HFFc6 (cell line): ENCODE results near the gene ACCS. TPM values are rescaled to one million over a fixed set of nuclear protein-coding genes. Genes with fewer than 3 reads are reported as not detected.

Experiments
- DNase-seq: peaks from one replicate; pipeline ENCODE4 v3.0.0-alpha.2; 2018
- H3K27ac Mint-ChIP-seq: 2 replicates; pipeline ENCODE4 v1.8.0; 2020; ENCODE audit warnings: mild to moderate bottlenecking, mixed read lengths
- H3K27me3 Mint-ChIP-seq: 2 replicates; pipeline ENCODE4 v1.8.0; 2021; ENCODE audit warnings: mild to moderate bottlenecking, moderate library complexity, mixed read lengths; ENCODE audit not compliant: insufficient read depth
- H3K36me3 Mint-ChIP-seq: 2 replicates; pipeline ENCODE4 v1.8.0; 2021; ENCODE audit warnings: low read depth, mixed read lengths
- H3K4me1 Mint-ChIP-seq: 2 replicates; pipeline ENCODE4 v1.8.0; 2020; ENCODE audit warnings: low read depth, mixed read lengths
- H3K4me3 Mint-ChIP-seq: 2 replicates; pipeline ENCODE4 v1.8.0; 2020; ENCODE audit warnings: mild to moderate bottlenecking, moderate library complexity, mixed read lengths
- H3K9me3 Mint-ChIP-seq: 2 replicates; pipeline ENCODE4 v1.8.0; 2020; ENCODE audit warnings: mild to moderate bottlenecking, mixed read lengths
- CTCF ChIP-seq: fragments of 200-600 bp; sonication (generic); IDR thresholded peaks from 2 replicates; pipeline ENCODE4 v1.5.0; 2021; ENCODE audit warnings: antibody characterized with exemption, mild to moderate bottlenecking
- total RNA-seq, 6 experiments: library from RNA; stranded (reverse); fragmentation: NEBNext Ultra II Directional; extraction: Animal tissue kit (Norgen Biotek cat#: 25700); gene quantifications; 2 replicates in 1 of 6; 3 replicates in 5 of 6; pipeline ENCODE4 v1.2.3, GENCODE V29; 2021

The ACCS gene
- total RNA-seq, 6 experiments from 2014 or later = 3.9 to 5.4 (median 4.8) TPM

GRCh38 chr11:44096360-44097185 lies 30.5 kb downstream of the ACCS start:
- TF ChIP-seq CTCF = no peak
- Mint-ChIP-seq H3K27me3 (peaks cover 8% of the 10 kb centered on the region), H3K36me3 (no peaks in the 10 kb centered on the region), H3K9me3 (no peaks in the 10 kb centered on the region), H3K27ac (peak overlapping the region; percentile 55), H3K4me1 (peaks cover 34% of the 10 kb centered on the region), H3K4me3 (peak overlapping the region; percentile 92)
- peak; percentile 35 for DNase-seq

GRCh38 chr11:44097821-44098220 lies 31.8 kb downstream of the ACCS start:
- DNase-seq = no peak
- no peaks in the 10 kb centered on the region for H3K9me3 Mint-ChIP-seq
- H3K4me1 Mint-ChIP-seq = peaks cover 34% of the 10 kb centered on the region
- TF ChIP-seq CTCF = no peak
- peaks cover 2% of the 10 kb centered on the region for H3K27me3 Mint-ChIP-seq
- no peak overlapping the region for H3K27ac Mint-ChIP-seq
- H3K36me3 Mint-ChIP-seq = no peaks in the 10 kb centered on the region
- no peak overlapping the region for H3K4me3 Mint-ChIP-seq

GRCh38 chr11:44101098-44101497 lies 35.0 kb downstream of the ACCS start:
- no peaks in the 10 kb centered on the region for H3K36me3 Mint-ChIP-seq
- H3K9me3 Mint-ChIP-seq = no peaks in the 10 kb centered on the region
- H3K27me3 Mint-ChIP-seq = no peaks in the 10 kb centered on the region; the same call in 1 of the 2 replicates
- no peak overlapping the region for H3K4me3 Mint-ChIP-seq
- no peak overlapping the region for H3K27ac Mint-ChIP-seq
- TF ChIP-seq CTCF = no peak
- no peak for DNase-seq
- H3K4me1 Mint-ChIP-seq = peaks cover 27% of the 10 kb centered on the region

- Mint-ChIP-seq H3K9me3 (no peaks in the 10 kb centered on the region), H3K27me3 (no peaks in the 10 kb centered on the region; the same call in 1 of the 2 replicates), H3K4me3 (no peak overlapping the region), H3K27ac (no peak overlapping the region), H3K36me3 (no peaks in the 10 kb centered on the region; the same call in 1 of the 2 replicates), H3K4me1 (peaks cover 7% of the 10 kb centered on the region)
- DNase-seq = no peak
- peak; percentile 43 for TF ChIP-seq CTCF
Measured at GRCh38 chr11:44104481-44105294, 38.6 kb downstream of the ACCS start.

GRCh38 chr11:44108260-44108659 lies 42.2 kb downstream of the ACCS start:
- peaks cover 5% of the 10 kb centered on the region for H3K36me3 Mint-ChIP-seq

More at GRCh38 chr11:44108260-44108659, 42.2 kb downstream of the ACCS start:
- DNase-seq = no peak
- Mint-ChIP-seq H3K9me3 (no peaks in the 10 kb centered on the region), H3K4me3 (no peak overlapping the region), H3K27me3 (no peaks in the 10 kb centered on the region), H3K27ac (no peak overlapping the region), H3K4me1 (peaks cover 32% of the 10 kb centered on the region)
- no peak for TF ChIP-seq CTCF
